DMS153 (cell line): ENCODE data around the gene VWA7.

Experiments used
- DNase-seq: peaks from one replicate; lab custom pipeline; 2025; lab: John Stamatoyannopoulos, UW

The VWA7 gene

GRCh38 chr6:31729979-31730630 lies 47.0 kb downstream of the VWA7 start:
- peak; percentile 51 for DNase-seq

- DNase-seq: peak; percentile 86
Measured at GRCh38 chr6:31729515-31729978, 47.6 kb downstream of the VWA7 start.

GRCh38 chr6:31728767-31729514 lies 48.2 kb downstream of the VWA7 start, which contains the start of gene DDAH2:
TSS of gene DDAH2 (minus strand) at chr6:31729299. CDS start at chr6:31729161, 138 bp downstream.
- no peak for DNase-seq

- no peak for DNase-seq
Measured at GRCh38 chr6:31727717-31728671, 49.1 kb downstream of the VWA7 start.

GRCh38 chr6:31727034-31727716 lies 50.0 kb downstream of the VWA7 start:
- no peak for DNase-seq

GRCh38 chr6:31725502-31726350 lies 51.4 kb downstream of the VWA7 start:
- DNase-seq: no peak

- DNase-seq: no peak
Measured at GRCh38 chr6:31723980-31724691, 53.0 kb downstream of the VWA7 start.

- DNase-seq: no peak
Measured at GRCh38 chr6:31723245-31723979, 53.7 kb downstream of the VWA7 start, which contains the start of gene MPIG6B. TSS of gene MPIG6B (plus strand) at chr6:31723373. CDS start at chr6:31723384, 11 bp downstream.

GRCh38 chr6:31722173-31722572 lies 55.0 kb downstream of the VWA7 start:
- no peak for DNase-seq

- no peak for DNase-seq
Measured at GRCh38 chr6:31721351-31722020, 55.6 kb downstream of the VWA7 start, which contains the start of gene LY6G6C. TSS of gene LY6G6C (minus strand) at chr6:31721746. CDS start at chr6:31721679, 67 bp downstream.

GRCh38 chr6:31720196-31720770 lies 56.8 kb downstream of the VWA7 start:
- DNase-seq: no peak

GRCh38 chr6:31719001-31719400 lies 58.1 kb downstream of the VWA7 start:
- DNase-seq: no peak

GRCh38 chr6:31718265-31718664 lies 58.9 kb downstream of the VWA7 start:
- peak; percentile 75 for DNase-seq

GRCh38 chr6:31717499-31718222 lies 59.5 kb downstream of the VWA7 start:
- DNase-seq: no peak
